GM19238 (cell line): ENCODE data around the gene SMYD3.
A peak's percentile ranks its signal among the peaks of the same experiment; 100 is the strongest.

ENCODE experiments used
- DNase-seq: peaks from one replicate; pipeline ENCODE4 v3.0.0; 2011; ENCODE audit warnings: low spot score; ENCODE audit not compliant: insufficient read length

The SMYD3 gene

DNA sequence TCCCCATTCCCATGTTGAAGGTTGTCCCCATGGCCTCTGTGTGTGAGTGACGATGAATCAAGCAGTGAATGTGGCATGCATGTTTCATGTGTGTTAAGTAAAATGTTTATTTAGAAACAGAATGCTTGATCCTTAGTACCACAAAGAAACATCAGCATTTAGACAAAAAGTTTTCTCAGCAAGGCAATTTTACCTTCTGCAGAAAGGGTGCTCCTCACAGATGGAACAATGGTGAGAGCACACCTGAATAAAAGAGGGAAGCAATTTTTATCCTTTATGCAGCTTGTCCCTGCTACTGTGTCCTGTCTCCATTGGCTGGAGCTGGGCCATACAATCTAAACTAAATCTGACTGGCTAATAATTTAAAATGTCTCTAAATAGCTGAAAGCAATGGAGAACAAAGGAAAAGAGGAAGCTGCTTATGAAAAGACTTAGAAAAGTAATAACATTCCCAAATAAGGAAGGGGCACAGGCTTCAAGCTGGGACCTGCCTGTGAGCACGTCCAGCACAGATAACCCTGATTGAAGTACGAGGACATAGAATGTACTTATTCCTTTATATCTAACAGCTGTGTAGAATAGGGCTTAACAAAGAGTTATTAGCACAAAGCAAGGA is 8.4 kb upstream of the SMYD3 start:
- DNase-seq = no peak

DNA sequence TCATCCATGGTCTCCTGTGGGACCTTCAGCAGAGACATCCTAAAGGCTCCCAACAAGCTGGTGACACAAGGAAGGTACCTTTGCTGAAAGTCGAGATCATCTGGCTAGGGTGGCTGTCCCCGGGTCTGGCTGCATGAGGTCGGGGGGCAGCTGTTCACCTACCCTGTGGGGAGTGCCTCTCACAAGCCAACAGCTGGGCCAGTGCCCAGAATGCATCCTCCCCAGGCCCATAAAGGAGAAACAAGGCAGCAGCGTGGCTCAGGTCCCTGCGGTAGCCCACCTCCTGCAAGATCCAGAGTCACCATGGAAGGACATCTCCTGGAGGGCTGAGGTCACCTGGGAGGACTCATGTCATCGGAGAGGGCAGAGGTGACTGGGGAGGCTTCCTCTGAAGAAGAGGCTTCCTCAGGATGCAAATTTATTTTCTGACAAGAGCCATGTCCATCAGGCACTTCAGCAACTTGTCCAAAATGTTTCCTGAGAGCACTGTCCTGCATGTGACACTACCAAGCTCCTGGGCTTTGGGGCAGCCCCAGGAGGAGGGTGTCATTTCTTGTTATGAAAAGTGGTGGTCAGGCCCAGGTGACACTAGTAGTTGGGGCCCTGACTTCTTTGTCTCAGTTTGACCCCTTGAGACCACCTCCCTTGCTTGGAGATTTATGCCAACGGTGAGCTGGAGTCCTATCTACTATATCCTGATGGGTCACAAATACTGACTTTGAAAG is 6.7 kb upstream of the SMYD3 start:
- no peak for DNase-seq

DNA sequence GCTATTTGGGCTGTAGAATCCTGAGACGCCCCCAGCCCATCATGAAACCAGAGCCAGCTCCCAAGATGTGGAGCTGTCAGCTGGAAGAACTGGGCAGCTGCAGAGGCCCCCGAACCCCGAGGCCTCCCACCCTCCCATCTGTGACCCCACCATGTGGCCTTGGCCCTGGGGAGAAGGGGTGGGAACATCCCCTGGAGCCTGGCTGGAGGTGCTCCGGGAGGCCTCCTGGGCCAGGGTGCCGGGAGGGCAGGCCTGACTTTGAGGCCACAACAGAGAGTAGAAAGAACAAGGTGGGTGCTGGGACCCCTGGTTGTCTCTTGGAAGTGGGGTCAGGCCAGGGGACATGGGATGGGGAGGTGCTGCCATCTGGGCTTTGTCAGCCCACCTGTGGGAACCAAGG is 6.0 kb upstream of the SMYD3 start:
- DNase-seq = no peak

DNA sequence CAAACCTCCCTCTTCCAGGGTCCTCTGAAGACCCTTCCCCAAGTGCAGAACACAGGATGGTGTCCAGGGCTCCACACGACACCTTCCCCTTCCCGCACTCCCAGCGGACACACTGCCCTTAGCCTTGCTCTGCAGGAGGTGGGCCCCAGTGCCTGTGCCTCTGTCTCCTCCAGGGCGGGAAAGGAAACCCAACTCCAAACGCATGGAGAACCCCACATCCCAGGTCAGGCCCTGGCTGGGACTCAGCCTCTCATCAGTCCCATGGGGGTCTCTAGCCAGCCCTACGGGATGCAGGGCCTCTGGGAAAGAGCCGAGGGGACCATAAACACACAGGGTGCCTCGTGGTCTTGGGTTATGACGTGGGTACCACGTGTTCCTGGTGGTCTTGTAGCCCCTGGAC is 5.6 kb upstream of the SMYD3 start:
- no peak for DNase-seq

DNA sequence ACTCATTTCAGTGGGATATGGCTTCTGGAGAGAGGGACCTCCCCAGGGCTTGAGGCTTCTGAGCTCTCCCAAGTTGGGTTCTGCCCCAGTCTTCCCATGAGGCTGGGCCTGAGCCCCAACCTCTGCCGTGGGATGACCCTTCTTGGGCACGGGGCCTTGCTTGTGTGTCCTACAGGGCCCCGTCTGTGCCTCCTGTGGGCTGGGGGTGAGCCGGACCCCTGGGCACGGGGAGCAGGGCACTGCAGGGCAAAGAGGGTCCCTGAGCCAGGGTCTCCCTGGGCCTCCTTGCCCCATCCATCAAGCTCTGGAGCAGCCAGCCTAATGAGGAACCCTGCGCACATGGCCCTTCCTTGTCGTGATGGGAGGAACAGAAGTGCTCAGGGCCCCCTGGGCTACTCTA is 5.2 kb upstream of the SMYD3 start:
- DNase-seq = no peak

DNA sequence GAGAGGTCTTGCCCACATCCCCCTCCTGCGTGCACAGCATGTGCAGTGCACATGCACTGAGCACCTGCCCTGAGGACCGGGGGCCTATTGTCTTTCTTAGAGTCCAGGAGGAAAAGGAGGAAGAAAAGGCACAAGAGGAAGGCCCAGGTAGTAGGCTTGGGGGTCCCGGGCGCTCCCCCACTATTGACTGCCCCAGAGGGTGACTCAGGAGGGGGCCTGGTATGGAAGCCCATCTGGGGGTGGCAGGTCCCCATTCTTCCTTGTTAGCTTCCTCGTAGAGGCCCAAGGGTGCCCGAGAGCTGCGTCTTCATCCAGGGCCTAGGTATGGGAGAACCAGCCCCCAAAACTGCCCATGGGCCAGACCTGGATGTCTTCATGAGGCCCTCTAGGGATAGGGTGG is 4.1 kb upstream of the SMYD3 start:
- DNase-seq = no peak

DNA sequence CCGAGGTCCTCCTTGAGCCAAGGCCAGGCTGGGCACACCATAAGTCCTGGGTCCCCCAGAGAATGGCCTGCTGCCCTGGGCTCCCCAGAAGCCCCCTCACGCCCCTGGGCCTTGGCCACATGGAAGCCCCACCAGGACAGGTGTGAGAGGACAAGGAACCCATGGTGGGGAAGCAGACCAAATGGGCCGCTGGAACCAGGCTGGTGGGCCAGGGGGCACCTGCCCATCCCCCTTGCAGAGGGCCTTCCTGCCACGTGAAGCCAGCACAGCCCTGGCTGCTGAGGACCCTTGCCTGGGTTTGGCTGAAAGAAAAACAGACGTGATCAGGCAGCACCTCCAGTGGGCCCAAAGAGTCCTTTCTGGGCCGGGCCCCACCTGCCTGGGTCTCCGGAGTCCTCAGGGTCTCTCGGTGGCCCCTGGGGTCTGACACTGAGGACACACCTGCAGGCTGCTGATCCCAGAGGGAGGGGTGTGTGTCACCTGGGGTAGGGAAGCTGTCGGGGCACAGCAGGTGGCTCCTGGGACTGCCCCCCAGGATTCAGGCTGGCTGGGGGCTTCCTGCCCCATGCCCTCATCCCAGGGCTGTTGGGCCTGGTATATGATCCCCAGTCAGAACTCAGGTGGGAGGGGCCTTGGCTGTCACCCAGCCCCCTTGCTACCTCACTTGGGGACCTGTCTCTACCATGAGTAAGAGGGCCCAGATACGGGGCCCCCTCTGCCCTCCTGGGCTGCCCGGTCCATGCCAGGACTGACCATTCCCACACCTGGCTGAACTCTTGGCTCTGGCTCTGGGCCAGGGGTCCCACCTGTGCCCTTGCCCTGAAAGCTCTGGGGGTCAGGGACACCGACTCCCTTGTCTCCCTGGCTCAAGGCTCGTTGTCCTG is 3.3 kb upstream of the SMYD3 start:
- no peak for DNase-seq

DNA sequence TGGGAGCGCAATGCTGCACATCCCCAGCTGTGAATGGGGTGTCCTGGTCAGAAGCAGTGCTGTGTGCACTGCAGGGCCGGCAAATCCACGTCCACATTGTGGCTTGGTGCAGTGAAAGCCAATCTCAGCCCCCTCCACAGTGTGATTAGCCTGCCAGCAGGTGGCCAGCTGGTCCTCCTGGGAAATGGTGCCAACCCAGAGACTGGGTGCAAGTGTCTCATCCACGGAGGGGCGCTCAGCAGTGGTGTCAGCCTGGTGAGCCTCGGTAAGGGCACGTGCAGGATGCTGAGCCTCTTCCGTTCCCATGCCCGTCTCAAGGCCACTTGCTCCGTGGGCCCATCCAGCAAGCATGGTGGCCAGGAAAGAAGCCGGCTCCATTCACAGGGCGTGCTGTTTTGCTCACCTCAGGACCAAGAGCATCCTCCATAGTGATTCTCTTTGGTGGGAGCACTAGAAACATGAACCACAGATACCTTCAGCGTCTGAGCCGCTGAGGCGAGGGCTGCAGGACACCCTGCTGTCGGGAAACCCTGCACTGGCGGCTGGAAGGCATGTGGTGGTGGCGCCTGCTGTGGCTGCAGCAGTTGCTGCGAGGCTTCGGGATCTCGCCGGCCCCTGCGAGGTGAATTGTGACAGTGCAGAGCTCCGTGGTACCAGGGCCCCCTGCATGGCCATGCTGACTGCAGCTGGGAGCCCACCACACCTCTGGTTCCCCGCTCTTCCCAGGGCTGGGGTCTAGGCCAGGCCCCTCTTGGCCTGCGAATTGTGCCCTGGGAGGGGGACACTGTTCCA is 2.0 kb upstream of the SMYD3 start:
- DNase-seq = no peak

DNA sequence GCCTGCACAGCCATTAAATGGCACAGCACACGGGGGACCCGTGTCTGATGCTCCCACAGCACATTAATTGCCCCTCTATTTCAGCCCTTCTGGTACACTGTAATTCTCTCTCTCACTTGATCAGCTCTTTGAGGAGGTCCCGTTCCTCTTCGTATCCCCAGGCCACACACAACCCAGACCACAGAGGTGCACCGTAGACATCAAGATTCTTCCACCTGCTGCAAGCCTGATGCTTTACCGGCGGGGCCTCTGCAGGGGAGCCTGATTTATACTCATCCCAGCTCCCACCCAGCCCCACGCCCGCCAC is 759 bp downstream of the SMYD3 start:
- no peak for DNase-seq

DNA sequence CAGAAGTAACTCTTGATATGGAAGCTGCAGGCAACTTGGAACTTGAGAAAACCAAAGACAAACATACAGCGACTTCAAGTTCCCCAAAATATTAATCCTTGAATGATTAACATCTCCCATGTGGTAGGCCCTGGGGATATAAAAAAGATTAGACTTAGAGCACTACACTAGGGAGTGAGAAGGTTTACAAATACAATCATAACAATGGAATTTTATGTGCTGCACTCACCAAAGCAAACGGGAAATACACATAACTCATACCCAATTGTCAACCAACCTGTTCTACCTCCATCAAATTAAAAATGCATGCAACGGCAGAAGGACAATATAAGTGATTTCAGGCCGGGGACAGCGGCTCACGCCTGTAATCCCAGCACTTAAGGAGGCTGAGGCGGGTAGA is 3.7 kb downstream of the SMYD3 start:
- DNase-seq = no peak

DNA sequence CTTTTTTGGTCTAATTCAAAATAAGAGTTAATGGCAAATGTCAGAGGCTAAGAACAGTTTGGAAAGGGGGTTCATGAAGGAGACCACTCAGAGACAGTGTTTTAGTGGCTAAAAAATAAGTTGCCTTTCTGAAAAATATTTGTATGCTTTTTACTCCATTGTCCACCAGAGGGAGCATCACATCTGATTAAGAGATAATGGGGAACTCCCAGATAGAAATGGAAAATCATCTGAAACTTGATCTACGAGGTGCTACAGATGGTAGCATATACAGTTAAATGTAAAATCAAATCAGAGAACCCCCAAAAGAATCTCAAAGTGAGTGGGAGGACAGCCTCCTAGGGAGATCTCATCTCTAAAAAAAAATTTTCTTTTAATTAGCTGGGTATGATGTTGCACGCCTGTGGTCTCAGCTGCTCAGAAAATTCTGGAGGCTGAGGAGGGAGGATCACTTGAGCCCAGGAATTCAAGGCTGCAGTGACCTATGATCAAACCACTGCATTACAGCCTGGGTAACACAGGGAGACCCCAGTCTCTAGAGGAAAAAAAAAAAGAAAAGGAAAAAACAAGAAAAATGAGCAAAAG is 9.7 kb downstream of the SMYD3 start:
- DNase-seq = peak; percentile 34

DNA sequence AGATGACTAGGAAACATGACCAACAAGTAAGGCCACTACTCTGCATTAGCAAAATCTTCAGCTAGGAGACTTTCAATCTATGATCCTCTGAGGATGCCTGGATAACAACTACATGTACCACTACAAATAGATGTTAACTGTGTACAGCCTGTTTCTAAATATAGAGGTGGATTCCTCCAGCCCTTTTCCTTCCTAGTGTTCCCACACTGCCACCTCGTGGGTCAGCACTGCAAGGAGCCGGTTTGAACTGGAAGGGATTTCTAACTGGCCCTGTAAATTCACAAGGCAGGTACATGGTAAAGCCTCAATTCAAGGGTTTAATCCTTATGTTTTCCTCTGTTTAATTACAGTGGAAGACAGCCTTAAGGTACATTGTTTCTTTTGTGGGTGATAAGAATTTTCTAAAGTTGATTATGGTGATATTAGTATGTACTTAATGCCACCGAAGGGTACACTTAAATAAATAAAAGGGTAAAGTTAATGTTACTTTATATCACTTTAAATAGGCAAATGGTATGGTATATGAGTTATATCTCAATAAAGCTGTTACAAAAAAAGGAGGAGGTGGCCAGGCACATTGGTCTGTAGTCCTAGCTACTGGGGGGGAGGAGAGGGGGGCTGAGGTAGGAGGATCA is 14.4 kb downstream of the SMYD3 start:
- DNase-seq = no peak

DNA sequence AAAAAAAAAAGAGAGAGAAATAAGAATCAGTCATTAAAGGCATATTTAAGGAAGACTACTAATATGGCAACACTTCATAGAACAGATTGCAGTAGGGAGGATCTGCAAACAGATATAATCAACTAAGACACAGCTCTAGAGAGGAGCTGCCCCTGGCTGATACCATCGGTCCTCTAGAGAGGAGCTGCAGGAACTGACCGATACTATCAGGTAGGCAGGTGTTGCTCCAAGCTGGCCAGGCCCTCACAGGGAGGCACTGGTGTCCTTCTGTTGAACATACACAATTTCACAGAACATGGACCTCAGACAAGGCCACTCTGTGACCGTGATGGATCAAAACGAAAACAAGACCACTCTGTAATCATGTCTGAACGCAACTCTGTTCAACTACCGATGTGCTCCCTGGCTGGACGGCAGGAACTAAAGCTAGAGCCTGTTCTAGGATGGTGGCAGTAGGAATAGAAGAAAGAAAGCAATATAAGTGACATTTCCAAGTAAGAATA is 15.5 kb downstream of the SMYD3 start:
- DNase-seq = no peak

DNA sequence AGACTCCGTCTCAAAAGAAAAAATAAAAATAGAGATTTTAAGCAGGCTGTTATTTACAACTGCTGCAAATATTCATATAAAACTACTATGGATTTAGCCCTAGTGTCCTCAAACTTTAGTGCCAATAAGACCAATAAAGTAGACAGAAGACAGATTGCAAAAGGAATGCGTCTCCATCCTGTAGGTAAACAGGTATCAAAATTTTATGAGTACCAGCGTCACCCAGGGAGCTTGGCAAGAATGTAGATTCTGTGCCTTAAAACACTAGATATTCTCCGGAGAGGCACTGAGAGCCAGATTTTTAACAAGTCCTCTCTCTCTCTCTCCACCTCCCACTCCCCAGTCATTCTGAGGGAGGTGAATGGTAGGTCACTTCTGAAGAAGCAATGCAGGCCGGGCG is 18.4 kb downstream of the SMYD3 start:
- no peak for DNase-seq

DNA sequence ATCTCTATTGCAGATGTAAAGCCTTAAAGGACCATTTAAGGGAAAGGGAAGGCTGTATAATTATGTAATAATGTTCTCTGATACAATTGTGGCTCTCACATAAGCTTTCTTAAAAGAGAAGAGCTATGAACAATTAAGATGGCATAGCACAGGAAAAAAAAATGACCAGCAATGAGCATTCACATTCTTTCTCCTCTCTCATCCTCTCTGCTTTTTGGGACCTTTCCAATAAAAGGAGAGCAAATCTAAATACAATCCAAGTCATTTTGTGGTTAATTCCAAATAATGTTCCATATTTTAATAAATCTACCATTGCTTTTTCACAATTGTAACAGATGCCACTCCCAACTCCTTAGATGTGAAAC is 23.5 kb downstream of the SMYD3 start:
- DNase-seq = no peak

DNA sequence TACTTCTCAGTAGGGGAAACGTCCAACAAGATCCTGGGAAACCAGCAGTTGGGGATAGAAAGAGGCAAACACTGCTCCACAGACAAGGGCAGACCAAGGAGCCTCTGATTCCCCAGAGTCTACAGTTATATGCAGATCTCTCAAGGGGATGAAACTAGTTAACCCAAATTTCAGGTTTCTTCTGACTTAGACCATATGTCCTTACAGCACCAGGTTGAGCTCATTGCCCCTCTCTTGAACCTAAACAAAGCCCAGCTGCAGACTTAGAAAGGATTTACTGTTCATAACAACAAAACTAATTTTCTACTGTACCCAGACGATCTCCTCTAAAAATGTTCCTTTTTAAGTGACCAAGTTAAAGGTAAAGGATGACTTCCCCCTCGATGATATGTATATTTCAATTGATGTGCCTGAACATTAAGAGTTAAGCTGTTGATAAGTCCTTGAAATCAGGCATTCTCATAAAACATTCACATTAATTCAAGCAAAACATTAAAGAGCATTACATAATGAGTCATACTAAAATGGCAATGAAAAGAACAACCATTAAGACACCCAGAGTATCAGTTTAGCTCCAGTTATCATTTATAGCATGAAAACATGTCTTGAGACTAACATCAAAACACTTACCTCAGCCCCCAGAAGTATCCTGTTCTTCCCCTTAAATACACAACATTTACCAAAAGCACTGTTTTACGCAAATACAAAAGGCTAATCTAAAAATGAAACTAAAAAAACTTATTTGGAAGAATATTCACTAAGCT is 24.1 kb downstream of the SMYD3 start:
- DNase-seq = no peak

DNA sequence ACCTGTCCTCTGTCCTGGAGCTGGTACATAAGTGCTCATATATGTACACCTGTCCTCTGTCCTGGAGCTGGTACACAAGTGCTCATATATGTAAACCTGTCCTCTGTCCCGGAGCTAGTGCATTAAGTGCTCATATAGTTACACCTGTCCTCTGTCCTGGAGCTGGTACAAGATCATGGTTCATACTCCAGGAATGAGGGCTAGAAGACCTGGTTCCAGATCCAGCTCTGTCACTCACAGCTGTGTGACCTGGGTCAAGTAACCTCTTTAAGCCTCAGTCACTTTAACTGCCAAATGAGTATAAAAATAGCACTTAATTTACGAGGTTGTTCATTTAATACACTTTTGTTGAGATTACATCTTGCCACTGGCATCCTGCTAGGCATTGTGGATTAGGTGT is 28.0 kb downstream of the SMYD3 start:
- no peak for DNase-seq

DNA sequence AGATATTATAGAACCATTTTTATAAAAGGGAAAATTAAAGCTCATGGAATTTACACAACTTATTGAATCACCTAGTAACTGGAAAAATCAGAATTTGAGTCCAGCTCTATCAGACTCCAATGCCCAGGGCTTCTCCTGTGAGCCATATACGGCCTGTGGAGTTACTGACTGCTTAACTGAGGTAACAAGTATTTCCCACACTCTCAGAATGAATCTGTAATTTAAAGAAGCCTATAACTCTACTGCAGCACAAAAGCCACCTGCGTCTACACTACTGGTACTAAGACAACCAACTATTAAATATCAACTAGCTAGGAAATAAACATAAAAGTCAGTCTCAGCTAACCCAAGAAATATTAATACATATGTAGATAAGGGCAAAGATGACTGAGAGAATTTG is 29.4 kb downstream of the SMYD3 start:
- DNase-seq = no peak

DNA sequence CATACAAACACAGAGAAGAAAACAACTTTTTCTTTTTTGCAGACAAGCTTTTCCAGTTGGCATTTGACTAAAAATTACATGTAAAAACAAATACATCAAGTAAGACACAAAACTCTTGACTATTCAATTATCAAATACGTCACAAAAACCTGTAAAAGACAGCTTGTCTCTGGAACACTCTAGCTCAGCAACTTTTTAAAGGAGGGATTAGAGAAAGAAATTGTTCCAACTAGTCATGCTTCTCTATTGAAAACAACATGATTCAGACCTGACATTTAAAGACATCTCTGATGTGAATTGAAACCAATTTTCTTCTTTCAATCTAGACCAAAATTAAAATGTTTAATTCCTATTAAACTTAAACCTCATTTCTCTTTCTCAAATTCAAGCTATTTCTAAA is 30.3 kb downstream of the SMYD3 start:
- DNase-seq = no peak

DNA sequence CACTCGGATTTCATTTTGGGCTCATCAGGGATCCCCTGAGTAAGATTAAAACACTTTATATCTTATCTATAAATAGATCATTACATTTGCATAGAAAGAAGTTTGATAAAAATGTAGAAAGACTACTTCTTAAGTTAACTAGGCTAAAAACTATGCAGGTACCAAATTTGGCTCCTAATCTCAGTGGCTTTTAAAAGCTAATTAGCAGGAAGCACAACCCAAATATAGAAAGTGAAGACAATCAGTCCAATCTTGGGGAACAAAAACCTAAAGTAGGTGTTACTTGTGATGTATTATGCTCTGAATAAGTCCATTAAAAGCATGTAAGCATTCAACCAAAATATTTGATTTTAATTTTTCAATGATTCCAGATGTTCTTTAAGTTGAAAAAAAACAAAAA is 35.4 kb downstream of the SMYD3 start:
- DNase-seq = no peak
